PFSK-1 (cell line): ENCODE data around the gene LMO4.

ENCODE experiments used
- FOXP2 ChIP-seq: optimal IDR thresholded peaks from 2 replicates; pipeline ENCODE3; 2011; ENCODE audit warnings: borderline replicate concordance, control low read depth, inconsistent platforms; ENCODE audit not compliant: insufficient read depth; ENCODE audit errors: extremely low read length, extremely low read depth
- POLR2AphosphoS5 ChIP-seq: IDR thresholded peaks from 2 replicates; pipeline ENCODE4 v1.6.1; 2012; ENCODE audit warnings: low read depth, mild to moderate bottlenecking, control low read depth, low read length, moderate library complexity
- SIN3A ChIP-seq: IDR thresholded peaks from 2 replicates; pipeline ENCODE4 v1.6.1; 2012; ENCODE audit warnings: mild to moderate bottlenecking, low read length, moderate library complexity, borderline replicate concordance; ENCODE audit not compliant: insufficient read depth
- TAF1 ChIP-seq: IDR thresholded peaks from 2 replicates; pipeline ENCODE4 v1.6.1; 2012; ENCODE audit warnings: low read length, control low read depth, borderline replicate concordance; ENCODE audit not compliant: insufficient read depth
- TF ChIP-seq, protein P1 (sequence below), 2 experiments: IDR thresholded peaks; 2 replicates each; pipeline versions ENCODE4 v1.6.1 to v1.8.0; 2011 to 2012; ENCODE audit warnings: low read depth in 2 of 2, low read length in 2 of 2, control low read depth in 1 of 2, inconsistent platforms in 1 of 2, mild to moderate bottlenecking in 1 of 2, moderate library complexity in 1 of 2; ENCODE audit not compliant: insufficient read depth in 1 of 2

Gene LMO4

DNA sequence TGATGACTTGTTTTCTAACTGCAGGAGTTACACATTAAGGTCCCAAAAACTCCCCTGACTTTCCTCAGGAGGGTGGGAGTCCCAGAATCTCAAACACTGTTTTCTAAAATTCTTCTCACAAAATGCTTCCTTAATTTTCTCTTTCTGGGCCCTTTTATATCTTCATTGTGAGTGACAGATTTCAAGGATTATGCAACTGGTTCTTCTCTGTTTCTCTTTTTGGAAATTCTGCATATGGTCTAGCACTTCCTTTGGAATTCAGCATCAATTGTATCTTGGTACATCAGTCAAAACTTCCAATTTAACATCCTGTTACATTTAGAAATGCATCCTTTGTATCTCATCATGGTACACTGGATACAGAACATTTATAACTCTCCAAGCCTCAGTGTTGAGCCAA is 59.7 kb downstream of the LMO4 start:
- TF ChIP-seq SIN3A (no peak), POLR2AphosphoS5 (no peak), TAF1 (no peak), FOXP2 (no peak)
- TF ChIP-seq, protein P1, sequence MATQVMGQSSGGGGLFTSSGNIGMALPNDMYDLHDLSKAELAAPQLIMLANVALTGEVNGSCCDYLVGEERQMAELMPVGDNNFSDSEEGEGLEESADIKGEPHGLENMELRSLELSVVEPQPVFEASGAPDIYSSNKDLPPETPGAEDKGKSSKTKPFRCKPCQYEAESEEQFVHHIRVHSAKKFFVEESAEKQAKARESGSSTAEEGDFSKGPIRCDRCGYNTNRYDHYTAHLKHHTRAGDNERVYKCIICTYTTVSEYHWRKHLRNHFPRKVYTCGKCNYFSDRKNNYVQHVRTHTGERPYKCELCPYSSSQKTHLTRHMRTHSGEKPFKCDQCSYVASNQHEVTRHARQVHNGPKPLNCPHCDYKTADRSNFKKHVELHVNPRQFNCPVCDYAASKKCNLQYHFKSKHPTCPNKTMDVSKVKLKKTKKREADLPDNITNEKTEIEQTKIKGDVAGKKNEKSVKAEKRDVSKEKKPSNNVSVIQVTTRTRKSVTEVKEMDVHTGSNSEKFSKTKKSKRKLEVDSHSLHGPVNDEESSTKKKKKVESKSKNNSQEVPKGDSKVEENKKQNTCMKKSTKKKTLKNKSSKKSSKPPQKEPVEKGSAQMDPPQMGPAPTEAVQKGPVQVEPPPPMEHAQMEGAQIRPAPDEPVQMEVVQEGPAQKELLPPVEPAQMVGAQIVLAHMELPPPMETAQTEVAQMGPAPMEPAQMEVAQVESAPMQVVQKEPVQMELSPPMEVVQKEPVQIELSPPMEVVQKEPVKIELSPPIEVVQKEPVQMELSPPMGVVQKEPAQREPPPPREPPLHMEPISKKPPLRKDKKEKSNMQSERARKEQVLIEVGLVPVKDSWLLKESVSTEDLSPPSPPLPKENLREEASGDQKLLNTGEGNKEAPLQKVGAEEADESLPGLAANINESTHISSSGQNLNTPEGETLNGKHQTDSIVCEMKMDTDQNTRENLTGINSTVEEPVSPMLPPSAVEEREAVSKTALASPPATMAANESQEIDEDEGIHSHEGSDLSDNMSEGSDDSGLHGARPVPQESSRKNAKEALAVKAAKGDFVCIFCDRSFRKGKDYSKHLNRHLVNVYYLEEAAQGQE (IDR thresholded peaks at IDR 0.05; ENCODE audit: insufficient read depth in 1 of 2, low read depth in 2 of 2, low read length in 2 of 2) = no peak

DNA sequence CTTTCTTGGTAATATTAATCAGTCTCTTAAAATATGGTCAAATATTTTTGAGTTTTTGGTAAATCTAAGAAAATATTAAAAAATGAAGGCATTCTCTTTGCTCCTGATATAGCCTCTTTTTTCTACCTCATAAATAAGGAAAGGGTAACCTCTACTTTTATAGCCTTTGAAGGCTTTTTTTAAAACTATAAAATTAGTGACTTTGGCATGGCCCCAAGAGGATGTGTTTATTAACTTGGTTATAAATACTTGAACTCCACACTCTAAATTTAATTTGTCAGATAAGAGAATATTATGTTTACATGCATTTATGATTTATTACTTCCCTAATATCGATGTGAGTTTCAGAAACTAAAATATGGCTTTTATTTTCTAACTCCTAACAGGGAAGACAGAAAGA is 60.3 kb downstream of the LMO4 start:
- TF ChIP-seq SIN3A (no peak), POLR2AphosphoS5 (no peak), TAF1 (no peak), FOXP2 (no peak)
- TF ChIP-seq, protein P1 (IDR thresholded peaks at IDR 0.05; ENCODE audit: insufficient read depth in 1 of 2, low read depth in 2 of 2, low read length in 2 of 2) = no peak

DNA sequence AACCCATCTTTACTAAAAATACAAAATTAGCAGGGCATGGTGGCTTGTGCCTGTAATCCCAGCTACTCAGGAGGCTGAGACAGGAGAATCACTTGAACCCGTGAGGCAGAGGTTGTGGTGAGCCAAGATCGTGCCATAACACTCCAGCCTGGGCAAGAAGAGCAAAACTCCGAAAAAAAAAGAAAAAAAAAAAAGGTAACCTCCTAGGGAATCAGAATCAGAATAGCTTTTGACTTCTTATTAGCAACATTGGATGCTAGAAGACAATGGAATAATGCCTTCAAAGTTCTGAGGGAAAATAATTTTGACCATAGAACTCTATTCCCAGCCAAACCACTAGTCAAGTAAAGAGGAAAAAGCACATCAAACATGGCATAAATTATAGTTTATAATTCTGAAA is 60.9 kb downstream of the LMO4 start:
- TF ChIP-seq FOXP2 = no peak
- no peak for TF ChIP-seq POLR2AphosphoS5
- TF ChIP-seq TAF1 = no peak
- TF ChIP-seq SIN3A = no peak
- TF ChIP-seq, protein P1 (IDR thresholded peaks at IDR 0.05; ENCODE audit: insufficient read depth in 1 of 2, low read depth in 2 of 2, low read length in 2 of 2) = no peak

DNA sequence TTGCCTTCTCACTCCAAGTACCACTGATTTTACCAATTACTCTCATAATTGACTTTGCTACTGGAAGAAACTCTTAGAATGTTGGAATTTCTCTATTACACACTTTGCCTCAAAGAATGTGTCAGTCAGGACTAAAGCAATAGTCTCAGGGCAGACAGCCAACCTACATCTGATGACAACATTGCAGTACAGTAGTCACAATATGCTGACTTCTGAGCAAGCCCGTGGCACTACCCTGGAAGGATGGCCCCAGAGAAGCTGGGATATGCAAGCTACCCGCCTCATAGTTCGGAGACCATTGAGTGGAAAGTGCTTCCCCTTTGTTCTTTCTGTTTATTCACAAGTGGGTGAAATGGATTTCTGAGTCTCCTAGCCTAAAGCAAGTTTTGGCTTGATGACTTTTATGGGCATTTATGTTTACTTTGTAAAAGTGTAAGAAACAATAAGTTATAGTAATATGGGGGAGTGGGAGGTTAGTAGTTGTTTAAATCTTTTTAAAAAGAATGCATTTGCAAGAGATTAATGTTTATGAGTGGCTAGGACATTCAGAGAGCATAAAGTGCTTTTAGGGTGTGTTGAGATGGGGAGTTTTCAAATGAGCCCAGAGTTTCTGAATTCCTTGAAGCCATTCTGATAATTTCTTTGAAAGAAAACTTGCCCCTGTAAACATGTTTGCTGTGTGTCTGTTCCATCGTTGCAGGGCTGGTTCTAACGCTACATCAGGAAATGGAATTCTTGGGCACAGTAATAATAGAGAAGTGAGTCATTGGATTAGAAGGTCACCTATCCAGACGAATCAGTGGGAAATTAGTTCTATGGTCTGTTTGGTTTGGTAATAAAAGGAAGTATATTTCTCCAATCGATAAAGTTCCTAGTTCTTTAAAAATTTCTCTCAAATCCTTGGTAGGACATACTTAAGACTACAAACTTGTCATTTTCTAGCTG is 63.8 kb downstream of the LMO4 start:
- no peak for TF ChIP-seq POLR2AphosphoS5
- TF ChIP-seq FOXP2 = no peak
- TF ChIP-seq SIN3A = no peak
- no peak for TF ChIP-seq TAF1
- TF ChIP-seq, protein P1 (IDR thresholded peaks at IDR 0.05; ENCODE audit: insufficient read depth in 1 of 2, low read depth in 2 of 2, low read length in 2 of 2) = no peak
